Brain microvascular endothelial cell (primary cell): ENCODE results near the gene CD164L2.

Experiments used
- DNase-seq: peaks from one replicate; pipeline ENCODE4 v3.0.0-alpha.2; 2020
- H3K27ac ChIP-seq: fragments of 250-450 bp; sonication (Bioruptor Pico); 2 replicates; pipeline ENCODE4 v1.5.1; 2020; ENCODE audit warnings: mild to moderate bottlenecking, moderate library complexity
- H3K27me3 ChIP-seq: fragments of 250-450 bp; sonication (Bioruptor Pico); replicated peaks from 2 replicates; pipeline ENCODE4 v1.5.1; 2020; ENCODE audit warnings: mild to moderate bottlenecking
- H3K36me3 ChIP-seq: fragments of 250-450 bp; sonication (Bioruptor Pico); replicated peaks from 2 replicates; pipeline ENCODE4 v1.5.1; 2020; ENCODE audit warnings: mild to moderate bottlenecking
- H3K4me3 ChIP-seq: 2 replicates; pipeline ENCODE4 v1.5.1; 2011; ENCODE audit warnings: low read depth, mild to moderate bottlenecking, control low read depth, low read length, moderate library complexity
- in situ Hi-C: cut with HindIII; loops from 2 replicates; pipeline ENCODE4 v1.10.0; 2017; ENCODE audit warnings: low sequenced_read_pairs, low pct_ligation_motif_present
- TF ChIP-seq, protein P1 (sequence below): IDR thresholded peaks from 2 replicates; pipeline ENCODE4 v1.5.1; 2011; ENCODE audit warnings: low read depth, mild to moderate bottlenecking, moderate library complexity, low read length, control low read depth, inconsistent platforms; ENCODE audit errors: missing control alignments

Gene CD164L2

DNA sequence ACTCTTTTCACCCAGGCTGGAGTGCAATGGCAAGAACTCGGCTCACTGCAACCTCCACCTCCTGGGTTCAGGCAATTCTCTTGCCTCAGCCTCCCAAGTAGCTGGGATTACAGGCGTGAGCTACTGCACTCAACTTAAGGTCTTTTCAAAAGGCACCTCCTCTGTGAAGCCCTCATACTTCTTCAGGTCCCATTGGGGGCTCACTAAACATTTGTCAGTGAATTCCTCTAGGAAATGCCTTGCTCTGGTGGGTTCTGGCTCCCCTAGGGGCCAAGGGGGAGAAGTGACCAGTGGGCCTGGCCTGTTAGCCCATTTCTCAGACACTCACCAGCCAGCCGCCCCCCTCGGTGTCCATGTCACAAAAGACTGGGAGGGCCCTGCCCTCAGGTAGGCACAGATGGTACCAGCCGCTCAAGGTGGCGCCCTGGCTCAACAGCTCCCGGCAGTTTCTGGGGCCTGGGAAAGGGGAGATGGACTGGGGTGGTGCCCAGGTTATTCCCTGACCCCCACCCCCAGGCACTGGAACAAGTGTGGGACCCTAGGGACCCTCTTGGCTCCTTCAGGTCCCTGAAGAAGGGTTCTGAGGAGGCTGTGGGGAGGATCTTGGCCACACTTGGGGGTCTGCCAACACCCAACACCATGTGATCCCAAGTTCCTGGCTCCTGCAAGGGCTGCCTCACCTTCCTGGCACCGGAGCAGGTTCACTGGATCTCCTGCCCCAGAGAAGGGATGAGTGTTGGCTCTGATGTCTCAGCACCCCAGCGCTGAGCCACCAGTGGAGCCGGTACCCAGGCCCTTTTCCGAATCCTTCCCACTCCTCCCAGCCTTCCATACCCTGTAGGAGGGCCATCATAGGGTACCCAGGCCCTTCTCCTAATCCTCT lies 10.1 kb downstream of the CD164L2 start:
- no peak for DNase-seq
- TF ChIP-seq, protein P1, sequence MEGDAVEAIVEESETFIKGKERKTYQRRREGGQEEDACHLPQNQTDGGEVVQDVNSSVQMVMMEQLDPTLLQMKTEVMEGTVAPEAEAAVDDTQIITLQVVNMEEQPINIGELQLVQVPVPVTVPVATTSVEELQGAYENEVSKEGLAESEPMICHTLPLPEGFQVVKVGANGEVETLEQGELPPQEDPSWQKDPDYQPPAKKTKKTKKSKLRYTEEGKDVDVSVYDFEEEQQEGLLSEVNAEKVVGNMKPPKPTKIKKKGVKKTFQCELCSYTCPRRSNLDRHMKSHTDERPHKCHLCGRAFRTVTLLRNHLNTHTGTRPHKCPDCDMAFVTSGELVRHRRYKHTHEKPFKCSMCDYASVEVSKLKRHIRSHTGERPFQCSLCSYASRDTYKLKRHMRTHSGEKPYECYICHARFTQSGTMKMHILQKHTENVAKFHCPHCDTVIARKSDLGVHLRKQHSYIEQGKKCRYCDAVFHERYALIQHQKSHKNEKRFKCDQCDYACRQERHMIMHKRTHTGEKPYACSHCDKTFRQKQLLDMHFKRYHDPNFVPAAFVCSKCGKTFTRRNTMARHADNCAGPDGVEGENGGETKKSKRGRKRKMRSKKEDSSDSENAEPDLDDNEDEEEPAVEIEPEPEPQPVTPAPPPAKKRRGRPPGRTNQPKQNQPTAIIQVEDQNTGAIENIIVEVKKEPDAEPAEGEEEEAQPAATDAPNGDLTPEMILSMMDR, result peak; percentile 70
- Histone ChIP-seq H3K27me3 (no peaks in the 10 kb centered on the region), H3K27ac (no peak overlapping the region), H3K4me3 (no peak overlapping the region), H3K36me3 (no peaks in the 10 kb centered on the region)
- in situ Hi-C loops, result no loop called here

DNA sequence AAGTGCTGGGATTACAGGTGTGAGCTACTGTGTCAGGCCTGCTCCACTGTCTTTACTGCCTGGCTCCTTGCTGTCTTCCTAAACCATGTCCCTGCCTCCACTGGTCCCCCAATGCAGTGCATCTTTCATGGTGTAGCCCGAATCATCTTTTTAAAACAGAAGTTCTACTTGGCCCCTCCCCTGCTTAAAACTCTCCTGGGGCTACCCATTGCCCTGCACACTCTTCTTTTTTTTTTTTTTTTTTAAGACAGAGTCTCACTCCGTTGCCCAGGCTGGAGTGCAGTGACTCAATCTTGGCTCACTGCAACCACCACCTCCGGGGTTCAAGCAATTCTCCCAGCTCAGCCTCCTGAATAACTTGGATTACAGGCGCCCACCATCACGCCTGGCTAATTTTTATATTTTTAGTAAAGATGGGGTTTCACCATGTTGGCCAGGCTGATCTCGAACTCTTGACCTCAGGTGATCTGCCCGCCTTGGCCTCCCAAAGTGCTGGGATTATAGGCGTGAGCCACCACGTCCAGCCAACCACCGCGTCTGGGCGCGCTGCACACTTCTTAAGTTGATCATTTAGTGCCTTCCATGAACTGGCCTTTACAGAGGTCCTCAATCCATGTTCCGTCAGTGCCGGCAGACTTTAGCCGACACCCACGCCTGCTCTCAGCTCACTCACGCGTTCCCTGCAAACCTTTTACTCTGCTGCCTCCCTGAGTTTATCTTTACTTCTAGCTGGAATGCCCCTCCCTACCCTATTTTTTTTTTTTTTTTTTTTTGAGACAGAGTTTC lies 10.9 kb downstream of the CD164L2 start:
- in situ Hi-C loops, result no loop called here
- Histone ChIP-seq H3K36me3 (no peaks in the 10 kb centered on the region), H3K4me3 (no peak overlapping the region), H3K27ac (no peak overlapping the region), H3K27me3 (no peaks in the 10 kb centered on the region)
- TF ChIP-seq, protein P1, result no peak
- DNase-seq, result no peak

DNA sequence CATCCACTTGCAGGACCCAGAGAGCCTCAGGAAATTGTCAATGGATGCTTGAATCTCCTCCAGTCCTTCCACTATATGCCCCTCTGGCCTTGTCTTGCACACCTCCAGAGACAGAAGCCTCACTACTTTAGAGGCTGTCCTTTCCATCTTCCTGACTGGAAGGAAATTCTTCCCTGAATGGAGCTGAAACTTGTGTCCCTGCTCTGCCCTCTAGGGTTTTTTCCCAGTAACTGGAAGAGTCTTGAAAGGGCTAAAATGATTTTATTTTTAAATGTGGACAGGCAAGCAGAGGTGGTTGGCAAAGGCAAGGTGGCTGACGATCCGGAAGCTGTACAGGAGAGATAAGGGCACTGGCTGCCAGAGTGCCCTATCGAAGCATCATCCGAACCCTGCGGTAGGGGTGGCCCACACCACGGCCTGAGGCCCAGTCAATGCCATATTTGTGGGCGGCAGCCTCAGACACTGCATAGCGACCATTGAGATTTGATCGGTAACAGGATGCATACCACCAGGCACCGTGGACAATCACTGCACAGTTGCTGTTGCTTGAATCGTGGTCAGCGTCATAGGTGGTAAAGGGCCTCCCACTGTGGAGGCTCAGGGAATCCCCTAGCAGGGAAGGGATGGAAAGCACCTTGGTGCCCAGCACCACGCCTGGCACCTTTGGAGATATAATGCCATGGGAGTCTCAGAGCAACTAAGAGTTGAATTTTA lies 14.1 kb downstream of the CD164L2 start:
- DNase-seq, result no peak
- TF ChIP-seq, protein P1, result peak; percentile 58
- Histone ChIP-seq H3K36me3 (no peaks in the 10 kb centered on the region), H3K27ac (no peak overlapping the region), H3K27me3 (no peaks in the 10 kb centered on the region), H3K4me3 (no peak overlapping the region)
- in situ Hi-C loops, result no loop called here

DNA sequence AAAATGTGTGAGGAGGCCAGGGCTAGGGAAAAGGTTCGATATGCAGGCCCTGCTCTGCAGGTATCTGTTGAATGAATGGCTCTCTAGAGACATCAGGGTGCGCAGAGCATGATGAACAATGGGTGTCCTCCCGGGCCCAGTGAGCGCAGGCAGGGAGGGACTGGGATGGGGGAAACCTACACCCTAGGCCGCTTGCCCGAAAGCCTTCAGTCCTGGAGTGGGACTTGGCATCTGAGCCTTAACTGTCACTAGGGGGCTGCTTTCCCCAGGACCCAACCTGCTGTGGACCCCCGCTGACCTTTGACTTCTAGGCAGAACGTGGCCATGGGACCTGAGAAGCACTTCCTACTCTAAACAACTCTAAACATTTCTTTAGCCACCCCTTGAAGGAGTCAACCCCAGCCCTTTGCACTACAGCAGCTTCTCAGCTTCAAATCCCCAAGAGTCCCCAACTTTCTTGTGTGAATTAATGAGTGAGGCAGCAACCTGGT lies 15.9 kb downstream of the CD164L2 start:
- peak overlapping the region; percentile 74 for H3K4me3 ChIP-seq
- DNase-seq, result no peak
- no peak overlapping the region for H3K27ac ChIP-seq
- H3K27me3 ChIP-seq, result no peaks in the 10 kb centered on the region
- no peaks in the 10 kb centered on the region for H3K36me3 ChIP-seq
- TF ChIP-seq, protein P1, result no peak
- in situ Hi-C loops, result no loop called here

DNA sequence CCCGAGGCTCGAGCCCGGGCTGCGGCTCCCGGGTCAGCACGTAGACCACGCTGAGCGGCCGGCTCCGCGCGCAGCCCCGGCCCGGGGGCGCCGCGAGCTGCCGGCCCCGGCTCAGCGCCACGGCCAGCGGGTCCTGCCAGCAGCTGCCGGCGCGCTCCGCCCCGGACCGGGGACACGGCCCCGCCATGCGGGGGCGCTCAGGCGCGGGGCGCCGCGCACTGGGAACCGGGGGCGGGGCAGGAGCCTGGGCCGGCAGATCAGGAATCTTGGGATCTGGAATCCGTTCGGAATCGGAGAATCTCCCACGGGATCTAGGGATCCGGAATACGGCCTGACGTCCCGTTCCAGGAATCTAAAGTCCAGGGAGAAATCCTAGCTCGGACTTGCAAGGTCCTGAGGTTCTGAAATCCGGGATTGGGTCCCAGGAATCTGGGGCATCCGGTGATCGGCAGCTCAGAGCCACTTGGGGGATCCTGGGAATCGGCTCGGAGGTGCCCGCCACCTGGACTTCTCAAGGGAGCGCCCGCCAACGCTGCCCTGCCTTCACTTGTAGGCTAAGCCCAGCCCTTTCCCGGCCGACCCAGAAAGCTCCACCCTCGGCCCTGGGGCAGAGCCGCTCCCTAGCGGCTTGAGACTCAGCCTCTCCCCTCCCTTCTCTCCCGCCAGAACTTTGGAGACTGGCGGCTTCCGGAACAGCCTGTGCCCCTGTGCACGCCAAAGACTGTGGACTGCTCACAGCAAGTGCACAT lies 16.5 kb downstream of the CD164L2 start, which contains the start of gene MAP3K6:
TSS of gene MAP3K6 (minus strand) at position 551 of the 749 bp plus-strand sequence. CDS start at position 187, 364 bp downstream.
- TF ChIP-seq, protein P1, result peak; percentile 27
- peak; percentile 57 for DNase-seq
- H3K4me3 ChIP-seq, result peak within 1 kb of the TSS; percentile 74
- in situ Hi-C loops, result no loop called here
- no peaks in the 10 kb centered on the region for H3K36me3 ChIP-seq
- H3K27ac ChIP-seq, result peak within 1 kb of the TSS; percentile 80
- H3K27me3 ChIP-seq, result no peaks in the 10 kb centered on the region
